Right ventricle myocardium superior (tissue), 1 donor: ENCODE results near the gene TMOD2. TPM values are rescaled to one million over a fixed set of nuclear protein-coding genes. Genes with fewer than 3 reads are reported as not detected.

Experiments
- ATAC-seq: fragments of 200-7000 bp; cut with Tn5 transposase; one replicate; pipeline ENCODE4 v1.9.1; 2020; ENCODE audit warnings: mild to moderate bottlenecking; ENCODE audit not compliant: poor library complexity
- DNase-seq: peaks from one replicate; pipeline ENCODE4 v3.0.0-alpha.2; 2020
- intact Hi-C: fragments of 100-400 bp; cut with DNase I; formaldehyde crosslinking; loops from one replicate; pipeline ENCODE4 v1.11.2; 2022
- long read RNA-seq: library from polyadenylated mRNA; unstranded; transcript quantifications from one replicate; pipeline ENCODE4 v2.0.0, GENCODE V29; 2021
- total RNA-seq: library from RNA; stranded (reverse); fragmentation: NEBNext Ultra II Directional; extraction: Animal tissue kit (Norgen Biotek cat#: 25700); gene quantifications from one replicate; pipeline ENCODE4 v1.2.1, GENCODE V29; 2021
- donor health status: DM: no; HTN: yes; CAD: no; lungs with severe emphysema.

Gene TMOD2
- total RNA-seq, result 7.3 TPM
- long read RNA-seq, full-length matches to known transcripts, result 5 of 14 reads
- long read RNA-seq, partial matches to known transcripts, result 0 of 14 reads
- long read RNA-seq, other reads (novel, unspliced or antisense), result 9 of 14 reads

DNA sequence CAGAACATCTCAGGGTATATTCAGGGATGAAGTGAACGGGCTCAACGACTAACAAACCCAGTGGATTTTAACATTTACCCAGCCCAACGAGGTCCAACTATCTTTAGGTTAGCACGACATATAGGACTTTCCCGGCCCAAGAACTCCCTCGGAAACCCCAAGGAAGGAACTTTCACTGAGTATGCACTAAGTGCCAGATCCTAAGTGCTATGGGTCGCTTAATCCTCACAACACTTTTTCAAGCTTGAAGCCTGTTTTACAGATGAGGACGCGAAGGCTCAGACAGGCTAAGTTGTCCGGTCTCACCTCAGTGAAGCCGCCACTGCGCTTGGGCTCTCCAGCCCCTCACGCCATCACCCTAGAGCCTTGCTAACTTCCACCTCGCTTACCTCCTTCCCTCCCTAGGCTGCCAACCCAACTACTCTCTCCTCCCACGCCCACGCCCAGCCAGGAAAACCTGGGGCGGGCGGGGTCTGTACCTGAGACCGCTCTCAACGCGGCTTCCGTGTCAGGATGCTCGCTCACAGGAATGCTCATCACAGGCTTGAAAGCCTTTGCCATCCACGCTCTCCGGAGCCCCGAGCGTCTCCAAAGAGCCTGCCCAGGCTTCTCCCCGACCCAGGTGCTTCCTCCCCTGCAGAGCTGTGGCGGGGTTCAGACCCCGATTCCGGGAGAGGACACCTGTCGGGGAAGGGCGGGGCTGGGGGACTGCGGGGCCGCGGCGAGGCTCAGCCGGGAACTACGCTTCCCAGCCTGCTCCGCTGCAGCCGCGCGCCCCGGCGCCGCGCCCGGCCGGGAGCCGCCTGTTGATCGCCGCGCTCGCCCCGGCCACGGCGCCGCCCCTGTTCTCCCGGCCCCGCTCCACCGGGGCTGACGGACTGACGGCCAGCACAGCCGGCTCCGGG lies at the start of gene TMOD2:
Gene TMOD2 (plus strand): TSS at position 806 of the 905 bp plus-strand sequence. CDS start 14,845 bp downstream, outside the sequence.
- peak; percentile 97 for ATAC-seq
- peak; percentile 70 for DNase-seq
- intact Hi-C loops, result no loop called here

DNA sequence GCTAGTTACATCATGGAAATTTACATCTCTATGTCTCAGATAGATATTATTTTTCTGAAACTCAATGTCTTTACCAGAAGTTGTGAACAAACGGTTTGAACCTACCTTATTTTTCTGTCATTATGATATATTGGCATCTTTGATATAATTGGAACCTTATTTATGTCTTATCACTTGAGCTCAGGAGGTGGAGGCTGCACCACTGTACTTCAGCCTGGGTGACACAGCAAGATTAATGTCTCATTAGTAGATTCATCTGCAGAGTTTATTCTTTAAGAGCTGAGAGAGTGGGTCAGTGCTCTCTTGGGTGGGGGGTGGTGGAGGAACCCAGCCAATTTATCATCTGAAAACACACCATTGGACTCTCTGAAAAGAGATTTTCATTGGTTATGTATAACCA lies 48.7 kb upstream of the TMOD2 start:
- ATAC-seq (no peak), DNase-seq (no peak)
- intact Hi-C loops, result no loop called here

DNA sequence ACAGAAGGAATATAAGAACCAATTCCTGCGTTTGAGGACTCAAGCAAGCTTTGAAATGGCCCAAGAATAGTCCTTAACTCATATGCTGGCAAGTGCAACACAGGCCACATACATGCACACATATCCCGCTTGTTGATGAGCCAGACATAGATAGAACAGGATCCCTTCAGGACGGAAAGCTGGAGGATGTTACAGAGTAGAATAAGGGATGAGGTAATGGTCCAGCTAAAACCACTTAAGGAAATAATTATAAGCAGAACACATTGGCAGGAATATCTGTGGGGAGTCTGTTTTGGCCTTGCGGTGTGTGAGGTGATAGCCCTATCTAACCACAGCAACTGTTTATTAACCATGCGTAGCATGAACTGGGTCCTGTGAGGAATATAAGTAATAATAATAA lies 45.1 kb upstream of the TMOD2 start:
- intact Hi-C loops, result no loop called here
- DNase-seq (no peak), ATAC-seq (peak; percentile 52)

DNA sequence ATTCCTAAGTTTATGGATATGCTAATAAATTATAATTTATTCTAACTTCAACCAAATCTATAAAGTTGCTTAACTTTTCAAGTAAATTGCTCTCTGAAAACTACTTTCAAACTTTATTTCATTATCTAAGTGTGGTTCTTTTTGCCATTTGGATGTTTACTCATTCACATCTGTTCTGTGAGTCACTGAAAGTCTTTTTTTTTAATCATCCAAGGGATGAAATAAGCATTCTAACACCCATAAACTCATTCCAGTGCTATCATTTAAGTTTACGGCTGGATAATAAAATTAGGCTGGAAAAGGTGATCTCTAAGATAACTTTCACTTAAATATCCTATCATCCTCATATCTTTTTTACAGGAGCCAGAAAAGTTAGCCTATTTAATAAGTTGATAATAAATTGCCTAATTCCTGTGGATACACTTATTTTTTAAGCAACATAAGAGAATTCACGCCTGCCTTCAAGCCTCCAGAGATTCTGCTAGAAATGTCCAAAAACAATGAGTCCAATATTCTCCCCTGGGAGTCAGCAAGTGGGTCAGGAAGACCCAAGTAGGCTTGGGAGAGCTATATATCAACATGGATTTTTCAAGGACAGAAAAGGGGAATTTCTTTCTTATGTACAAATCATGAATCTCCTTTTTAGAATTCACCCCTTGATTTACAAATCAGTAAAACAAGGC lies 44.3 kb upstream of the TMOD2 start:
- no peak for DNase-seq
- ATAC-seq, result peak; percentile 59
- intact Hi-C loops, result no loop called here

DNA sequence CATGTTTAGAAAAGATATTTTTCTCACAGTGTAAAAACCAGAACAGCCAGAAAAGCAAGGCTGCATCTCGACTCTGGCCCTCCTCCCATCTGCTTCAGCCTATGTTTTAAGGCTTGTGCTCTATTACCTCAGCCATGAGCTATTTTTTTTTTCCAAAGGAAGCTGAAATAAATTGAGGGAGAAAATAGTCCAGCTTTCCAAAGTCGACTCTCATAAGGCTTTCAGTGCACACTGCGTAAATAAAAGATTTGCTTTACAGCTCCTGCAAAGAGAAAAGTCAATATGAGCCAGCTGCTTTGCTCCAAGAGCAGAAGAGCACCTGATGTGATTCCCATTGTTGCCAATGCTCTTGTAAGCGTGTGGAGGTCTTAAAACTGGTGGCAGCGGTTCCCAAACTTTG lies 43.4 kb upstream of the TMOD2 start:
- intact Hi-C loops, result no loop called here
- DNase-seq (no peak), ATAC-seq (peak; percentile 58)

DNA sequence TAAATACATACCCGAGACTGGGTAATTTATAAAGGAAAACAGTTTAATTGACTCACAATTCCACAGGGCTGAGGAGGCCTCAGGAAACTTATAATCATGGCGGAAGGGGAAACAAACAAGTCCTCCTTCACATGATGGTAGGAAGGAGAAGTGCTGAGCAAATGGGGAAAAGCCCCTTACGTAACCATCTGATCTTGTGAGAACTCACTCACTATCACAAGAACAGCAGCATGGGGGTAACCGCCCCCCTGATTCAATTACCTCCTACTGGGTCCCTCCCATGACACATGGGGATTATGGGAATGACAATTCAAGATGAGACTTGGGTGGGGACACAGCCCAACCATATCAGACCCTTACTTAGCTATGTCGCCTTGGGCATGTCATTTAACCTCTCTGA lies 42.4 kb upstream of the TMOD2 start:
- ATAC-seq (no peak), DNase-seq (no peak)
- intact Hi-C loops, result no loop called here

DNA sequence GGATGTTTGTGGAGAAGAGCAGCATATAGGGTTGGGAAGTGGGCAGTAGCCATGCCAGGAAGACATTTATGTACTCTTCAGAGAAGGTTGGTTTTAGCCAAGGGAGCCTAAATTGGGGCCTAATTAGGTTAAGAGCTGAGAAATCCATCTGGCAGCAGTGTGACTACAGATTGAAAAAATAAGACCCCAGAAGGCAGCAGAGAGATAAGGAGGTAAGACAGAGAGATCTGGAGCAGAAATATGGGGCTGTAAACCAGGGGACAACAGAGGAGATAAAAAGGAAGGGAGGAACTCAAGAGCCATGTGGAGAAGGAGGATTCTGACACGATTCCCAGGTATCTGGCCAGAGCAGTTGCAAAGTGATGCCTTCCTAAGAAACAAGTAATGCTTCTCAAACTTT lies 37.2 kb upstream of the TMOD2 start:
- intact Hi-C loops, result no loop called here
- DNase-seq (no peak), ATAC-seq (no peak)

DNA sequence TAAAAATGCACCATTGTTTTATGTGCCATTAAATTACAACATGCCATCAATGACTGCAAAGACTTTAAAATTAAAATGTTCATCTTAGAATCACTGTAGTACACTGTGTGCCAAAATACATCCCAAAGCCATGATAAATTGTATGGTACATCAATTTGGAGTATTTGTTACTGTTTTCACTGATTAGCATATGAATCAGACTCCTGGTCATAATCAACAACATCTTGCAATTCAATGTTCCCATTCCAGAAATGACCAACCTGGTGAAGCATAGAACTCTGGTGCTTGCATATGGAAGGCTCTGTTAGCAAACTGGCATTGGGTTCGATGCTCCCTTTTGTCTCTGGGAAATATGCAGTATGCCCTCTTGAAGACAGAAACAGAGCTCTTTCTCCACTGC lies 36.5 kb upstream of the TMOD2 start:
- intact Hi-C loops, result no loop called here
- no peak for DNase-seq
- ATAC-seq, result no peak

DNA sequence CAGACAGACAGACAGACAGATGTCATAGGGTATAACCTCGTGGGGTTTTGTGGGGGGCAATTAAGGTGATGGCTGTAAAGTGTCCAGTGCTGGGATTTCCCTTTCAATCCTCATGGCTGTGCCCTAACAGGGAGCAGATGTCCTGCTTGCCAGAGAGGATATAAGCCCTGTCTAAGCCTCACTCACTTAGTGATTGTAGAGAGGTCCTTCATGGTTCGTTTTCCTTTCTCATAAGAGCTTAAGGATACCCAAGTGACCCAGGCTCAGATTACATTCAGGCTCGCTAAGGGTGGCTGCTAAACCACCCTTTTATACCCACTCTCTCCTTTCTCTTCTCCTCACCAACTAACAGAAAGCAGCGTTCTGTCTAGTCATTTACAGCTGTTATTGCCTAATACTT lies 33.2 kb upstream of the TMOD2 start:
- intact Hi-C loops, result no loop called here
- no peak for ATAC-seq

DNA sequence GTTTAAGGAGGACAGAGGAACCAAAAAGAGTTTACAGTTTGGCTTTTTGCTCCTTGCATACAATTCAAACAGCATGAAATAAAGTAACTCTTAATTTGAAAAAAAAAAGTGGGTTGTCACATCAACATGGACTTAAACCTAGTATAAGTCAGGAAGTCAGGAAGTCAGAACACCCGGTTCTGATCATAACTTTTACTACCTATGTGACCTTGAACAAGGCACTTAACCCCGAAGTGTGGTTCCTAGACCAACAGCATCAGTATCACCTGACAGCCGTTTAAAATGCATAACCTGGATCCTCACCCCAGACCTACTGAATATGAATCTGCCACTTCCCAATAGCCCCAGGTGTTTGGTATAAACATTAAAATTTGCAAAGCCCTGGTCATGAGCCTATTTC lies 32.7 kb upstream of the TMOD2 start:
- ATAC-seq, result no peak
- intact Hi-C loops, result no loop called here
- DNase-seq, result no peak

More for the DNA sequence above, 33.2 kb upstream of the TMOD2 start:
- no peak for DNase-seq

DNA sequence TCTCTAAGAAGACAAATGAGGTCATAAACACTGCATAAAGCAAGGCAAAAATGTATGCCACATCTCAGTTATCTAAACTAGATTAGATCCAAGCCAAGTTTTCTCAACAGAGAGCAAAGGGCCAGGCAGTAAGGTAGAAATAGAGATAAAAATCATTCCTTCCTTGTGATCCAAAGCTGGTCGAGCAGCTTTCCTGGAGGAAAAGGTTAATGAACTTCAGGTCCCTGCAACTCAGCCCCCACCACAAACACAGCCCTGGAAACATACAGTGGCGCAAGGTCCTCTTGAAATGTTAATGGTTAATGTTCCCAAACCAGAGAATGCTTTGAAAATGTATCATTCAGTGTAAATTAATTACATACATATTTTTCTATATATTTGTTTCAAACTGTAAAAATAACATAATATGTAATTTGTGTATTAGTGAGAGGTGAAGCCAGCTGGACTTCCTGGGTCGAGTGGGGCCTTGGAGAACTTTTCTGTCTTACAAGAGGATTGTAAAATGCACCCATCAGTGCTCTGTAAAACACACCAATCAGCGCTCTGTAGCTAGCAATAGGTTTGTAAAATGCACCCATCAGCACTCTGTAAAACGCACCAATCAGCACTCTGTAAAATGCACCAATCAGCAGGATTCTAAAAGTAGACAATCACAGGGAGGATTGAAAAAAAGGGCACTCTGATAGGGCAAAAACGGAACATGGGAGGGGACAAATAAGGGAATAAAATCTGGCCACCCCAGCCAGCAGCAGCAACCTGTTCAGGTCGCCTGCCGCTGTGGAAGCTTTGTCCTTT lies 31.0 kb upstream of the TMOD2 start:
- ATAC-seq (no peak), DNase-seq (no peak)
- intact Hi-C loops, result loop anchor here (10.0 kb wide), 1 partner anchor 54 kb away; no protein-coding TSS in a partner anchor

DNA sequence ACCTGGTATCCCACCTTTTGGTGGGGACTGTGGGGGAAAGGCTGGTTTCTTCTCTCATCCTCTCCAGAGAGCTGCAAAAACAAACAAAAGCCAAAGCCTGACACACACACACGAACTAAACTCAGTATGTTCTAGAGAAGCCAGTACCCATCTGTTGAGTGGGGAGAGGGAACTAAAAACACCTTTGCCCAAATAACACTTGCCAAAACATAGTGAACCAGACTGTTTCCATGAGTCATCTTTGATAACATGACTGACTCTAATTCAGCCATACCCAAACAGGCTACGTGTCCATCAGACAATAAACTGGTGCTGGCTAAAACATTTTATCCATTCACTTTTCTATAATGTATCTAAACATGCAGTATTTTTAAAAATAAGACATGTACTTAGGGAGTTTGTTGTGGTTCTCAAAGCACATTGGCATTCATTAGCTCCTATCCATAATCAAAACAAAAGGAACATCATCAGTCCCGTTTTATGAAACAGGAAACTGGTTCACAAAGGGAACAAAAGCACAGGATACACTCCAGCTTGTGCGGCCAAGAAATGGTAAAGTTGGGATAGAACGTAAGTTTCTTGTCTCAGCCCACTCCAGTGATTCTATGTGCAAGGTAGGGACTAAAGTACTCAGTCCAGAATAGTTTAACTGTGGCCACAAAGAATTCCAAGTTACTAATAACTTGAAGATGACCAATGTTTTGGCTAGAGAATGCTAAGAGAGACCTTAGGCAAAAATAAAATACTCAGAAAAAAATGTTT lies 30.0 kb upstream of the TMOD2 start:
- intact Hi-C loops, result loop anchor here (10.0 kb wide), 1 partner anchor 53 kb away; no protein-coding TSS in a partner anchor
- ATAC-seq, result no peak
- DNase-seq, result no peak

DNA sequence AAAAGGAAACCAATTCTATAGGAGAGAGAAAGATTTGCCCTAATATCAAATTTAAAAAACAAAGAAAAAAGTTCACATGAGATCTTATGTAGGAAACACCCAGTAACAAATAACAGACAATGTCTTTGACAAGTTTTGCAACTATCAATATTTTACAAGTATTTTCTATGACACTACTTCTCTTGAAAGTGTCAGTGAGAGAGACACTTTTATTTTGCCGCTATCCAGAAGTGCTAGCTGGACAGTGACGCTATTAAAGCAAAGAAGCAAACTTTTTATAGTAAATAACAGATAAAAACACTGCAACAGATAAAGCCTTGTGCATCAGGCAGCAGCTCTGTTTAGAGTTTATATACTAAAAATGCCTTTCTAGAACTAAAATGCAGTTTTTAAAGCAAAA lies 27.2 kb upstream of the TMOD2 start:
- no peak for DNase-seq
- intact Hi-C loops, result loop anchor here (10.0 kb wide), 1 partner anchor 51 kb away; no protein-coding TSS in a partner anchor
- no peak for ATAC-seq

DNA sequence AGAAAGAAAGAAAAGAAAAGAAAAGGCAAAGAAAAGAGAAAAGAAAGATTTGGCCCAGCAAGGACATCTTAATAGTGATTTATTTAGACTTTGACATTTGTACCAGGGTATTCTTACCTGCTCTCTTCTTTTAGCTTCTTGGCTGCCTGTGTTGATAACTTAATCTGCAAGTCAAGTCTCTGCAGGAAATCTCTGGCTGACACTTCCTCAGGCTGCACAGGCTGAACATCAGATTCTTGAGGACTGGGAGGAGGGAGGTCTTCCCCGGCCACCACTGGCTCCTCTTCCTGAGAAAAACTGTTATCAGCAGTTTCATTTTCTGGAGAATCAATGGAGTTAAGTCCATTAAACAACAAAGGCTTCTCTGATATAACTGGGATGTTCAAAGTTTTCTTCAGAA lies 26.7 kb upstream of the TMOD2 start:
- ATAC-seq, result no peak
- intact Hi-C loops, result loop anchor here (10.0 kb wide), 1 partner anchor 50 kb away; no protein-coding TSS in a partner anchor
- DNase-seq, result no peak

DNA sequence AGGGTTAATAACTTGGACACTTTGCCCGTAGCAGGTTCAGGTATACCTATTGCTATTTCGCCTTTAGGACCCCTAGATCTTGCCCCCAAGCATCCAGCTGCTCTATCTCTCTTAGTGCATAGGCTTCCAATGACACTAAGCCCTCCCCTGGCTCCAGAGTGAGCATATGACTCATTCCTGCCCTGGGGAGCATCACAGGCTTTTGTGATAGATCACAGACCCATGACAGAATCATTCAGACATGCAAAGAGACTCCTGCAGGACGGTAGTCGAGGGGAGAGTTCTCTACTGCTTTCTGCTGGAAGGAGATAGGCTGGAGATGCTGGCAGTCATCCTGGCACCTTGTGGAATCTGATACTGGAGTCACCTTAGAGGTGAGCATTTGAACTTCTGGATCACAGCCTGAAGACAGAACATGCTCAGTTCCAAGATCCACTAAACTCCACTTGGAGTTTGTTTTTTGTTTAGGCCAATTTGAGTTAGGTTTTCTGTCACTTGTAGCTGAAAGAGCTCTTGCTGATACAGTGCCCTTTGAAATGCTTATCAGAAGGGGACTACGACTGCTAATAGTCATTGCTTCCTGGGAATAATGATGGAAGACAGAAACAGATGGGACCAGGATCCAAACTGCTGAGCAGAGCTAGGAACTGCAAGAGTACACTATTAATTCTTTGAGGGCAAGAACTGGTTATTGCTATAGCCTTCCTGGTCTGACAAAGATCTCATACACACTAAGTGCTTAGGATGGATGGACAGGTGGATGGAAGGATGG lies 24.9 kb upstream of the TMOD2 start:
- DNase-seq (peak; percentile 48), ATAC-seq (peak; percentile 95)
- intact Hi-C loops, result loop anchor here (10.0 kb wide), 1 partner anchor 48 kb away; no protein-coding TSS in a partner anchor

DNA sequence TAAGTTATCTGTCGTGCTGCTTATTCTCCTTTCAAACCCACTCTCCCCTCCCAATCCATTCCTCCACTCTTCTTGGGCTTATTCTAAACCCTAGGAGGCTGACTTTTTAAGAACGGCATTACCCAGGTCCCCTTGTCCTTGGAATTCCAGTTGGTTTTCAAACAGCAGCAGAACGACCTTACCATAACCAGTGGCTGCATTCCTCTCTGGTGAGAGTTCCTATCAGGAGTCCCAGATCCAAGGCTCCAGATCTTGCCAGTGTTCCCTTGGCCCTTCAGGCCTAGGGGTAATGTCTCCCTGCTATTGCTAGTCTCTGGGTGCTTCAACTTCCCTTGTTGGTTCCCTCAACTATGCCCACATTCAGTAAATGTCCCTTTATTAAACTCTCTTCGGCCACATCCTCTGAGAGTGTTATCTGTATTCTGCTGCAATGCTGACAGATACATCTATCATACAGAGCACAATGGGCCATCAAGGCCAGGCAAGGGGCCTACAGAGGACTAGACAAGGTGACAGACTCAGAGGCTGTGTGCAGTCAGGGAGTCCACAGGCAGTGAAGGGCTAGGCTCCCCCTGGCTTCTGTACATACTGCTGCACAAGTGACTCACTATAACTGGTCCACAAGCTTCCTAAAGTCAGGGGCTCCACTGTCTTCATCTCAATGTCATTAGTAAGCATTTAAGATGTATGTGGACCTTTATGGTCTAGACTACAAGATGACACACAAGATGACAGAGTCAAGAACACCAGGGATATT lies 24.1 kb upstream of the TMOD2 start:
- ATAC-seq (no peak), DNase-seq (no peak)
- intact Hi-C loops, result loop anchor here (10.0 kb wide), 1 partner anchor 47 kb away; no protein-coding TSS in a partner anchor
